GM21619 (cell line): ENCODE measurements around the gene SHQ1.
"Not testable (repeated sequence)": the region's sequence is repeated elsewhere in the genome, so short reads cannot be mapped to it uniquely, and the experiment has no call there.

Source experiments
- ATAC-seq: cut with Tn5 transposase; IDR thresholded peaks from one replicate; pipeline ENCODE4 v1.9.1; 2021; ENCODE audit not compliant: unreplicated experiment

Gene SHQ1

GRCh38 chr3:72753495-72753894 is 94.8 kb downstream of the SHQ1 start:
- no peak for ATAC-seq

GRCh38 chr3:72750405-72750965 is 97.8 kb downstream of the SHQ1 start:
- no peak for ATAC-seq

DNA sequence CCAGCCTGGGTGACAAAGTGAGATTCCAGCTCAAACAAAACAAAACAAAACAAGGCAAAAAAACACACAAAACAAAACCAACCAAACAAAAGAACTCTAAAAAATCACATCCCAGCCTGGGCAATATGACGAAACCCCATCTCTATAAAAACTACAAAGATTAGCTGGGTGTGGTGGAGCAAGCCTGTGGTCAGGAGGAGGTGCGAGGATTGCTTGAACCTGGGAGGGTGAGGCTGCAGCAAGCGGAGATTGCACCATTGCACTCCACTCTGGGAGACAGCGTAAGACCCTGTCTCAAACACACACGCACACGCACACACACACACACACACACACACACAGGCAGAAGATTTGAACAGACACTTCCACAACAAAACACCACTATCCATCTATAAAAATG is 99.6 kb downstream of the SHQ1 start:
- no peak for ATAC-seq

GRCh38 chr3:72746430-72747411 is 101.5 kb downstream of the SHQ1 start:
- ATAC-seq: no peak

DNA sequence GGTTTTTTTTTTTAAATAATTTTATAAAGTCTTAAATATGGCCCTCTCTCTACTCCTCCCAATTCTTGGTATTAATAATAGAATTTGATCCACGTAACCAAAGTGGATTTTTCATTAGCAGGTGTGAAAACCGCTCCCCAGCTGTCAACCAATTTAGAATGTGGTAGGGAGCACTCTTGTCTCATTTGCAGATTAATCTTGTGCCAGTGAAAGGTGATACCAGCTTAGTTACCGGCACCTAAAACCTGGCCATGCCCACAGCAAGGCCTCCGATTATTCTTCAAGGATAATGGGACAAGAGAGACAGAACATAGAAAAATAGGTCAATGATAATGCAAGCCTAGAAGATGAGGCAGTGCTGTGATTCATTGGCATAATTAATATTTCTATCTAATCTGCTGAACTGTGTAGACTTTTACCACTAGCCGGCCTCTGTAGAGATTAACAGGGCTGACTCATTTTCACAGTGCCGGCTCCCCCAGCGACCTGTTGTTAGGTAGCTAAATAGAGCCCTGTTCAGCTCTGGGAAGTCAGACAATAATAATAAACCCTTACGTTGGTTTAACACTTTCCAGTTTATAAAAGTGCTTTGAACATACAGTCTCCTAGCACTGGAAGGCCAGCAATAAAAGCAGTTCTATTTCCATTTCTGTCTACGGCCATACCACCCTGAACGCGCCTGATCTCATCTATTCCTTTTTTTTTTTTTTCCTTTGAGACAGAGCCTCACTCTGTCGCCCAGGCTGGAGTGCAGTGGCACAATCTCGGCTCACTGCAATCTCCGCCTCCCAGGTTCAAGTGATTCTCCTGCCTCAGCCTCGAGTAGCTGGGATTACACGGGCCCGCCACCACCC is 102.9 kb downstream of the SHQ1 start:
- ATAC-seq: no peak

DNA sequence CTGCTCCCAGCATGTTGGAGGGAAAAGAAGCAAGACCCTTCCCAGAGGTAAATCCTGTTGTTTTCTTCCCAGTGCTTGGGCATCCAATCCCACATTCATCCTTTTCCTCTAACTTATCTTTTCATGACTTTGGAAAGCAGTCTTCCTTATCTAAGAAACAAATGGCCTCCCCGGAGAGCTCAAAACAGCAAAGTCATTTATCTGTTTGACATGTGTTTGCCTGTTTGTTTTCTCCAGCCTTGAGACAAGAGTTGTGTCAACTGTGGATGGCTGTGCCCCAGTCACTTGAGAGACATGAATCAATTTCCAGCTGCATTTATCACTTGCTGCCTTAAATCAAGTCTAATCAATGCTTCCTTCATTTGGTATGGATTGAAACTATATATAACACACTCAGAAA is 103.9 kb downstream of the SHQ1 start:
- ATAC-seq: no peak

- no peak for ATAC-seq
These were observed 108.4 kb downstream of the SHQ1 start for GRCh38 chr3:72739531-72740466.

DNA sequence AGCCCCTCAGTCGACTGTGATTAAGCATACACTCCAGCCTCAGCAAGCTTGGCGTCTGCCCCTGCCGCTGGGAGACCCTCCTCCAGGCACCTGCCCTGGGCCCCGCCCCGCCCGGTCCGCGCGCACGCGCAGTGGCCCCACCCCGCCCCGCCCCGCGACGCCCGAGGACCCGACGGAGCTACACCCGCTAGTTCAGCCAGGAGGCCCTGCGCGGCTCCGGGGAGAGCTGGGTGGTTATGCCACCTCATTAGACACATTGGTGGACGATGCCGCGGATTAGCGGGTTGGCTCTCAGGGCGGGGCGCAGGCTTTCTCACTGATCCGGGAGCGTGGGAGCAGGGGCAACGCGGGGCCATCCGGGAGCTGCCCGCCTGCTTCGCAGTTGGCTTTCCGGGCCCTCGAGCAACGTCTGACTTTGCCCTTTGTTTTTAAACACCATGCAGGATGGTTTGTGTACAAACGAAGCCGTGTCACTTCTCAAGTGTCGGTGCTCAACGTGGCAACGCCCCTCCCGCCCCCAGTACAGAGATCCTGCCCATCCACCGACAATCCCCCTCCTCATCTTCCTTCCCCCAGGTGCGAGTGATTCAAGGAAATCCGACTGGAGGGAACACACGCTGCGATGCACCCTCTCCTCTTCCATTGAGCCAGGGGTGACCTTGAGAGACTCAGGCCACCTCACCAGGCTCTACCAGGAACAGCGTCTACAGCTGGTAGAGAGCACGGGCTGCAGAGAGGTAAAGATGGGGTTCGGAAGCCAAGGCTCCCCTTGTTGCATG is 109.3 kb downstream of the SHQ1 start:
- no peak for ATAC-seq

GRCh38 chr3:72735072-72735471 is 113.2 kb downstream of the SHQ1 start:
- ATAC-seq: not testable (repeated sequence)

- no peak for ATAC-seq
These were observed 114.6 kb downstream of the SHQ1 start for GRCh38 chr3:72733676-72734075.

DNA sequence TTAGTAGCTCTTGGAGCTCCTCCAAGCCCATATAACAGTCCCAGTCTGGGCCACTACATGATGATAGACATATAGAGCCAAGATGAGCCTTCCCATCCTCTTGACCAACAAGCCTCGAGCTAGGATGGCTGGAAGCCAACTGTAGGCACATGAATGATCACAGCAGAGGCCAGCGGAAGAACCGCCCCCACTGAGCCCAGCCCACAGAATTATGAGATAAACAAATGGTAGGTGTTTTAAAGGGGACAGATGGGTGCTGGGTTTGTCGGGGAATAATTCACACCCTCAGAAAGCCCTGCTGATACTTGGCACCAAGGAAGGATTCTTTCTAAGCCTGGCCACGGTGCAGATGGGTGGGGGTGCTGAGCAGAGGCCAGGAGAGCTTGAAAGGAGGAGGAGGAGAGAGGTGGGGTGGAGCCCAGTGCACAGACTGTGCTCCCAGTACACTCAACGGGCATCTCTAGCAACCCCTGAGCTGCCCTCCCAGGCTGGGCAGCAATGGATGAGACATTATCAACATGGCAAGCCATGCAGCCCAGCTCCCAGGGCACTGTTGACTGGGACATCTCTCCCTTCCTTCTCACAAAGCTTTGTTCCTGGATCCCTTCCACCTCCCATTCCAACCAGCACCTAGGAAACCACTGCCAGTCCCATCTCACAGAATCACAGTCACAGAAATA is 115.4 kb downstream of the SHQ1 start:
- not testable (repeated sequence) for ATAC-seq

DNA sequence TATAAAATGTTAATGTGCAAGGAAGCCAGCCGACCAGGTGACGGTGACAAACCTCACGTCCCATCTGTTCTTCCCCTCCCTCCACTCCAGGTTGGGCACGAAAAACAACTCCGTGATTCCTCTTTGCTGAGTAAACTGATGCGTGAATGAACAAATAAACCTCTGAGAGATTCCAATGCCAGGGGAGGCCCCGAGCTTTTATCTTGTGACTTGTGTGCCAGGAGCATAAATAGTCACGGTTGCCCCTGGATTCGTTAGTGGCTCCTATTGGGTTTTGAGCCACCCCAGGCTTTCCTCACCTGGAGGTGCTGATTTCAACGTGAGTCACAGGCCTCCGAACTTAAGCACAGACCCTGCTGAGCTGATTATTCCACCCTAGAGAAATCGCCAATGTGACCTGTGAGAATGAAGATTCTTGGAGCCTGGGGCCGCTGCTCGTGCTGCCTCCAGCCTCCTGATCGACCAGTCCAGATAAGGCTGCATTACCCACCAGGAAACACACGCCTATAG is 119.2 kb downstream of the SHQ1 start:
- ATAC-seq: no peak

DNA sequence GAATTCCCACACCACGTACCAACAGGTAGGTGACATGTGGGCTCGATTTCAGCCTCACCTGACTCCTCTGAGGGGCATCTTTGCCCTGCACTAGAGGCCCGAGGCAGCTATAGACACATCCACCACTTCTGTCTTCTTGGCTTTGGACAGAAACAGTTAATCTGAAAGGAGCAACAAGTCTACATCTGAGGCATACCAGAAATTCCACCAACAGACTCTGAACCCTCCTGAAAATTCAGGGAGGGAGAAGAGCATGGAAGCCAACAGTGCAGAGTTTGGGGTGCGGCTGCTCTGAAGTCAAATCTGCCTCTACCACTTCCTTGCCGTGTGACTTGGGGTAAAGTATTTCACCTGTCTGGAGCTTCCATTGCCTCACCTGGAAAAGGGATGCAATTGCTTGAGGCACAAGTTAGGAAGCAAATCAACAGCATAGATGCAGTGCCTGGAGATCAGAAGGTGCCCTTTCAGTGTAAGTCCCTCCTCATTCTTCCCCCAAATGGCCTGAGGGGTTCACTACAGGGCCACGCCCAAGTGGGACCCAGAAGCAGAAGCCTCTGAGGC is 119.8 kb downstream of the SHQ1 start:
- ATAC-seq: no peak

GRCh38 chr3:72727726-72728125 is 120.5 kb downstream of the SHQ1 start:
- ATAC-seq: no peak

- ATAC-seq: no peak
These were observed 121.1 kb downstream of the SHQ1 start for GRCh38 chr3:72727172-72727571.

DNA sequence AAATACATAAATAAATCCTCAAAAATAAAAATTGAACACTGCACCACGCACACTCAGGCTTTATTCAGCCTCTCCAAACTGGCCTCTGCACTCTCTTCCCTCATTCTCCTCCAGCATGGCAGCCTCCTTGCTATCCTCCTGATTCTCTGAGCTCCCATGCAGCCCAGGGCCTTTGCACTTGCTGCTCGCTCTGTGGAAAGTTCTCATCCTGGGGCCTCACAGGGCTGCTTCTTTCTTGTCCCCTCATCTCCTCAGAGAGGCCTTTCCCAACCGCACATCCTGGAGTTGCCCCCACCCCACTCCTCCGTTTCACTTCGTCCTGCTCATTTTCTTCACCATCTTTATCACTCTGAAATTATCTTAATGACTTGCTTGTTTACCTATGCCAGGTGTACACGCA is 123.0 kb downstream of the SHQ1 start:
- ATAC-seq: no peak

- ATAC-seq: no peak
These were observed 124.2 kb downstream of the SHQ1 start for GRCh38 chr3:72724070-72724469.

DNA sequence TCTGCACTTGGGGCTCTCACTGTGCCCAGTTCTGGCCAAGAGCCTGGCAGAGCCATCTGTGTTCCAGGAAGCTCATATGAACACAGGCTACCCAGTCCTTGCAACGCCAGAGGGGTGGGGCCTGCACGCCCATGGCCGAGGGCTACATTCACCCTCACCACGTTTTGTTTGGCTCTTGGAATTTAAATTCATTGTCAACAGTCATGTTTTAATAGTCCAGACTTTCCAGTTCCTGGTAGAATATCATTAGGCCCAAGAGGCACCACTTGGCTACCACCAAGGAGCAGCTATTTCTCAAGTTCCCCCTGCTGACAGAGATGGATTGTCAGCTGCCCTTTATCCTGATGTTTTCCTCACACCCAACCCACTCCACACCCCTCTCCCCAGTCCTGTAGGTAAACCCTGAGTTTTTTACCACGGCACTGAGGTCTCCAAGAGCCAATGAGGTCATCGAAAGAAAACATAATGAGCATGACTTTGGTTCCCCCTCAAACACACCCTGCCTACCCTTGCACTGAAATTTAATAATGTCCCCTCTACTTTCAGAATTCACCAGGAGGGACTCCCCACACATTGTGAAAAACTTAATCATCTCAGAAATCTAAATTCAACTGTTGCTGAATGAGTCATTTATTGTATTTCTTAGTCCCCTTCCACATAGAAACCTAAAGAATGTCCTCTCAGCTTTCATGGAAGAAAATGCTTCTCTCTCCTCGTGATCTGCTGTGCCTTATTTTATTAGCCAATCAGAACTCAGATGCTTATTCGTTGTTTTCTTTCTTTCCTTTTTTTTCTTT is 125.1 kb downstream of the SHQ1 start:
- ATAC-seq: peak; percentile 49
